Psoas muscle (tissue), 8 donors: ENCODE measurements around the gene RBM44. TPM values are rescaled to one million over a fixed set of nuclear protein-coding genes. Genes with fewer than 3 reads are reported as not detected.
A peak's percentile ranks its signal among the peaks of the same experiment; 100 is the strongest.
"Not testable (repeated sequence)": the region's sequence is repeated elsewhere in the genome, so short reads cannot be mapped to it uniquely, and the experiment has no call there.

Source experiments
- ATAC-seq, 4 donors: fragments of 200-7000 bp; cut with Tn5 transposase; one replicate each; pipeline ENCODE4 v1.9.1; 2020; ENCODE audit warnings: moderate library complexity in 3 of 4, mild to moderate bottlenecking in 2 of 4
- DNase-seq, 2 donors: peaks; one replicate each; pipeline ENCODE4 v3.0.0-alpha.2; 2020
- H3K27ac ChIP-seq: fragments of 200-600 bp; one replicate; pipeline ENCODE4 v1.8.0; 2022
- H3K27me3 ChIP-seq, 3 donors: fragments of 200-600 bp in 1 of 3; one replicate each; pipeline versions ENCODE4 v1.6.1 to v1.8.0; 2013 to 2022; ENCODE audit warnings: low read length in 2 of 3, mild to moderate bottlenecking in 2 of 3, moderate library complexity in 1 of 3; ENCODE audit not compliant: insufficient read depth in 3 of 3
- H3K36me3 ChIP-seq, 2 donors: fragments of 200-600 bp in 1 of 2; one replicate each; pipeline versions ENCODE4 v1.6.1 to v1.8.0; 2013 to 2022; ENCODE audit warnings: low read depth in 1 of 2, mild to moderate bottlenecking in 1 of 2, moderate library complexity in 1 of 2; ENCODE audit not compliant: insufficient read depth in 1 of 2
- H3K4me1 ChIP-seq: fragments of 200-600 bp; one replicate; pipeline ENCODE4 v1.8.0; 2022
- H3K4me3 ChIP-seq: fragments of 200-600 bp; one replicate; pipeline ENCODE4 v1.8.0; 2022; ENCODE audit warnings: mild to moderate bottlenecking
- H3K9me3 ChIP-seq: fragments of 200-600 bp; one replicate; pipeline ENCODE4 v1.8.0; 2022
- WGBS, 3 donors: extraction: QIAGEN DNeasy Blood & Tissue Kit; methylation state at CpG; one replicate each; pipeline versions ENCODE4 v1.1.6 to v1.1.7; 2013; 5-methylcytosine and 5-hydroxymethylcytosine counted together
- intact Hi-C, 2 donors: fragments of 100-400 bp; cut with DNase I; formaldehyde crosslinking; loops; one replicate each; pipeline versions ENCODE4 v1.11.0 to v1.14.2; 2022
- polyA plus RNA-seq, 3 donors: library from polyadenylated mRNA; stranded (reverse); fragments of 200-250 nt; gene quantifications; one replicate each; pipeline ENCODE4 v1.2.3, GENCODE V29; 2013
- total RNA-seq, 4 donors: library from RNA; stranded (reverse); fragmentation: NEBNext Ultra II Directional in 2 of 4; extraction: Animal tissue kit (Norgen Biotek cat#: 25700) in 2 of 4; gene quantifications; one replicate each; pipeline versions ENCODE4 v1.2.1 to v1.2.4, GENCODE V29; 2021 to 2023
- TF ChIP-seq, protein P1 (sequence below): fragments of 200-600 bp; IDR thresholded peaks from one replicate; pipeline ENCODE4 v1.8.0; 2022; ENCODE audit warnings: antibody characterized with exemption
- donor health status: healthy with polysubstance abuse.
- donor health status: DM: no; HTN: no; CAD: no; lungs with moderate emphysema.
- donor health status: Bipolar disorder and iron deficiency.
- donor health status: healthy.
- donor health status: DM: yes; HTN: yes; CAD: no.
- donor health status: DM: no; HTN: no; CAD: no.
- donor health status: DM: no; HTN: no; CAD: no.
- donor health status: DM: yes; HTN: yes; CAD: no.

Gene RBM44
- total and polyA plus RNA-seq, 7 donors, result 0.06 to 0.58 (median 0.38) TPM

DNA sequence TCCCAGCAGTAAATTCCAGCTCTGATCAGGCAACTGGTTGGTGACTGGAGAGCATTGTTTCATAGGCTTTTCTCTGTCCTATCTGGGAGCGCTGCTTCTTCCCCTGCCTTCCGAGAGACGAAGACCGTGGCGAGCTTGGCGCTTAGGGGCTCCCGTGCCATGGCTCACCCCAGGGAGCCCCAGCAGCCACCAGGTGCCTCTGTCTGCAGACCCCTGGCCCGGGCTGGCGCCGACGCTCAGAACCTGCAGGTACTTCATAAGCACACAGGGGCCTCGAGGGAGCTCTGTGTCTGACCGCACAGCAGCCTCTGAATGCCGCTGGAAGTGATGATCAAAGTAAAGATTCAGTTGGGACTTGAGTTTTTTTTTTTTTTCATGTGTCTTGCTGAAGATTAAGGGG is 19.1 kb upstream of the RBM44 start:
- H3K9me3 ChIP-seq, result no peaks in the 10 kb centered on the region
- WGBS, 3 donors, result 93 to 94% (median 94%) methylated on average over 14 of the region's 14 CpGs
- DNase-seq, result no peak
- H3K27ac ChIP-seq, result no peak overlapping the region
- no peaks in the 10 kb centered on the region for H3K4me1 ChIP-seq
- no peak overlapping the region for H3K4me3 ChIP-seq
- H3K27me3 ChIP-seq, result no peaks in the 10 kb centered on the region
- H3K36me3 ChIP-seq, result peaks cover 6 to 80% of the 10 kb centered on the region in 2 donors
- intact Hi-C loops, result no loop called here
- TF ChIP-seq, protein P1, sequence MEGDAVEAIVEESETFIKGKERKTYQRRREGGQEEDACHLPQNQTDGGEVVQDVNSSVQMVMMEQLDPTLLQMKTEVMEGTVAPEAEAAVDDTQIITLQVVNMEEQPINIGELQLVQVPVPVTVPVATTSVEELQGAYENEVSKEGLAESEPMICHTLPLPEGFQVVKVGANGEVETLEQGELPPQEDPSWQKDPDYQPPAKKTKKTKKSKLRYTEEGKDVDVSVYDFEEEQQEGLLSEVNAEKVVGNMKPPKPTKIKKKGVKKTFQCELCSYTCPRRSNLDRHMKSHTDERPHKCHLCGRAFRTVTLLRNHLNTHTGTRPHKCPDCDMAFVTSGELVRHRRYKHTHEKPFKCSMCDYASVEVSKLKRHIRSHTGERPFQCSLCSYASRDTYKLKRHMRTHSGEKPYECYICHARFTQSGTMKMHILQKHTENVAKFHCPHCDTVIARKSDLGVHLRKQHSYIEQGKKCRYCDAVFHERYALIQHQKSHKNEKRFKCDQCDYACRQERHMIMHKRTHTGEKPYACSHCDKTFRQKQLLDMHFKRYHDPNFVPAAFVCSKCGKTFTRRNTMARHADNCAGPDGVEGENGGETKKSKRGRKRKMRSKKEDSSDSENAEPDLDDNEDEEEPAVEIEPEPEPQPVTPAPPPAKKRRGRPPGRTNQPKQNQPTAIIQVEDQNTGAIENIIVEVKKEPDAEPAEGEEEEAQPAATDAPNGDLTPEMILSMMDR, result no peak
- ATAC-seq, result no peak

DNA sequence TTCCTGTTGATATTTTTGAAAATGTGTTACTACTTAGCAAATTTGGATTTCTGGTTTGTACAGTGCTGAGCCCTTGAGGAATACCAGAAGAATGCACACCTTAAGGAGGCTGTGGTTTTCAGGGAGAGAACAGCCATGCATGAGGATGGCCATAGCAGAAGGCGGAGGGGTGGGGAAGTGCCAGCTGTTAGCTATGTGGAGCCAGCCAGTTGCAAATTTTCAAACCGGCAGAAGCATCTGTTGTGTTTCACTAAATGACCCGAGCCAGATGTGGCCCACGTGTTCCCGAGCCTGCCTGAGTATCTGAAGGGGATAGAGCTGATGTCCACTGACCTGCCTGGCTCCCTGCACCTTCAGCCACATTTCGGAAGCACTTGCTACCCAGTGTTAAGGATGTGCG is 16.4 kb upstream of the RBM44 start:
- TF ChIP-seq, protein P1, result no peak

DNA sequence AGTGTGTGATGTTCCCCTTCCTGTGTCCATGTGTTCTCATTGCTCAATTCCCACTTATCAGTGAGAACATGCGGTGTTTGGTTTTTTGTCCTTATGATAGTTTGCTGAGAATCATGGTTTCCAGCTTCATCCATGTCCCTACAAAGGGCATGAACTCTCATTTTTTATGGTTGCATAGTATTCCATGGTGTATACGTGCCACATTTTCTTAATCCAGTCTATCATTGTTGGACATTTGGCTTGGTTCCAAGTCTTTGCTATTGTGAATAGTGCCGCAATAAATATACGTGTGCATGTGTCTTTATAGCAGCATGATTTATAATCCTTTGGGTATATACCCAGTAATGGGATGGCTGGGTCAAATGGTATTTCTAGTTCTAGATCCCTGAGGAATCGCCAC is 14.9 kb upstream of the RBM44 start:
- intact Hi-C loops, H3K27ac ChIP-seq: not testable (repeated sequence)
- 91 to 95% (median 93%) methylated on average over 2 of the region's 5 CpGs for WGBS, 3 donors

More for the DNA sequence above, 16.4 kb upstream of the RBM44 start:
- H3K27ac ChIP-seq, result no peak overlapping the region
- no peak overlapping the region for H3K4me3 ChIP-seq
- H3K27me3 ChIP-seq, result no peaks in the 10 kb centered on the region
- no peaks in the 10 kb centered on the region for H3K4me1 ChIP-seq
- no peaks in the 10 kb centered on the region for H3K9me3 ChIP-seq
- peaks cover 6 to 55% of the 10 kb centered on the region in 2 donors for H3K36me3 ChIP-seq
- intact Hi-C loops, result no loop called here
- no peak for DNase-seq
- 50 to 58% (median 57%) methylated on average over 7 of the region's 7 CpGs for WGBS, 3 donors
- ATAC-seq, result peak in 2 of 4 donors; percentile 19 to 31

DNA sequence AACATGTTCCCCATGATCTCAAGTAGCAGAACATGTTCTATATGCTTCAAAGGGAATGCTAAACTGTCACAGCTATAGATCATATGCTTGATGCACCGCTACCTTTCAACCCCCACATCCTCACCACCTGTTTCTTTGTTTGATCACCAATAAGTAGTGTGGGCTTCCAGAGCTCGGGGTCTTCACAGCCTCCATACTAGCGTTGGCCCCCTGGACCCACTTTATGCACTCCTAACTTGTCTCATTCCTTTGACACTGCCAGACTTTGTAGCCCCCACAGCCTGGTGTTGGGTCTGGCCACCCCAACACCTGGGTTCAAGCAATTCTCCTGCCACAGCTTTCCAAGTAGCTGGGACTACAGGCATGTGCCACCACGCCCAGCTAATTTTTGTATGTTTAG is 11.6 kb upstream of the RBM44 start:
- no peak overlapping the region for H3K27ac ChIP-seq
- H3K4me1 ChIP-seq, result no peaks in the 10 kb centered on the region
- ATAC-seq (no peak), DNase-seq (no peak)
- intact Hi-C loops, result no loop called here
- 96 to 99% (median 99%) methylated on average over 4 of the region's 4 CpGs for WGBS, 3 donors
- H3K36me3 ChIP-seq, result peaks cover 0 to 11% of the 10 kb centered on the region in 2 donors
- no peaks in the 10 kb centered on the region for H3K27me3 ChIP-seq
- H3K4me3 ChIP-seq, result no peak overlapping the region
- TF ChIP-seq, protein P1, result no peak
- H3K9me3 ChIP-seq, result no peaks in the 10 kb centered on the region

More for the DNA sequence above, 14.9 kb upstream of the RBM44 start:
- not testable (repeated sequence) for ATAC-seq, H3K9me3 ChIP-seq, H3K4me3 ChIP-seq, DNase-seq, H3K4me1 ChIP-seq, H3K27me3 ChIP-seq
- peaks cover 6 to 44% of the 10 kb centered on the region in 2 donors for H3K36me3 ChIP-seq

DNA sequence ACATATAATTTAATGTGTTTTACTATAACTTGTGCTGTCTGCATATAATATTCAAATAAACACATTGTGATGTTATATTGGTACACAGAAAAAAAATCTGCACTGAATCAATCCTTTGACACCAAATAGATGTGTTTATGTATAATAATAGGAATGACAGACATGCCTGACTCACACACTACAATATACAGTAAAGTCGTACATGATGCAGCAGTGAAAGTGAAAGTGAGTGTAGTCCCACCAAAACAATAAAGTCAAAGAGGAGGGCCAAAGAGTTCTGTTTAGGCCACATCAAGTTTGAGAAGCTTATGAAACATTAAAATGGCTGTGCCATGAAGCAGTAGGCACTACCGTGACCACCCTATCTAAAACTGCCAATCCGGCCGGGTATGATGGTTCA is 8.2 kb upstream of the RBM44 start:
- Histone ChIP-seq H3K27ac (no peak overlapping the region), H3K36me3 (peaks cover 0 to 5% of the 10 kb centered on the region in 2 donors), H3K9me3 (no peaks in the 10 kb centered on the region), H3K27me3 (no peaks in the 10 kb centered on the region), H3K4me3 (no peak overlapping the region), H3K4me1 (no peaks in the 10 kb centered on the region)
- TF ChIP-seq, protein P1, result no peak
- WGBS, 3 donors, result 80 to 88% (median 80%) methylated on average over 4 of the region's 4 CpGs
- intact Hi-C loops, result no loop called here
- ATAC-seq (no peak), DNase-seq (no peak)
